A549 (cell line): Measurements from ENCODE around the gene TMEM61. TPM values are rescaled to one million over a fixed set of nuclear protein-coding genes. Genes with fewer than 3 reads are reported as not detected.

Experiments
- ATAC-seq, 2 experiments: fragments of 200-7000 bp in 1 of 2; fragments of >200 bp in 1 of 2; cut with Nextera tagmentation in 1 of 2; cut with Tn5 transposase in 1 of 2; 3 replicates each; pipeline versions ENCODE4 v1.8.0 to v1.9.1; 2018 to 2020; ENCODE audit warnings: mild to moderate bottlenecking in 1 of 2, moderate library complexity in 1 of 2
- CTCF ChIA-PET: fragments of 300-600 bp; sonication (Branson Sonifier 250); formaldehyde crosslinking; extraction: SDS; loops from one replicate; lab custom pipeline; 2021; ENCODE audit warnings: antibody characterized with exemption, inconsistent platforms; lab: Yijun Ruan, JAX
- POLR2A ChIA-PET: fragments of 350-600 bp; formaldehyde crosslinking; extraction: SDS; loops from one replicate; lab custom pipeline; 2021; ENCODE audit warnings: antibody characterized with exemption, inconsistent platforms; lab: Yijun Ruan, JAX
- DNase-seq, 2 experiments: peaks; one replicate each; pipeline versions ENCODE4 v3.0.0 to v3.0.0-alpha.2; 2011 to 2016; ENCODE audit warnings: low read depth in 1 of 2, low spot score in 1 of 2
- FAIRE-seq: peaks from 2 replicates; lab custom pipeline; 2011; peaks lifted over from hg19 to GRCh38; lab: Jason Lieb, UNC
- H3K27ac ChIP-seq, 2 experiments: fragments of >200 bp; sonication (Bioruptor Twin); formaldehyde crosslinking; 3 replicates each; pipeline ENCODE4 v1.5.1; 2016 to 2017
- H3K4me1 ChIP-seq: fragments of >200 bp; sonication (Bioruptor Twin); formaldehyde crosslinking; 3 replicates; pipeline ENCODE4 v1.6.1; 2016
- H3K4me2 ChIP-seq: fragments of >200 bp; sonication (Bioruptor Twin); formaldehyde crosslinking; 3 replicates; pipeline ENCODE4 v1.6.1; 2016
- H3K4me3 ChIP-seq: fragments of >200 bp; sonication (Bioruptor Twin); formaldehyde crosslinking; 3 replicates; pipeline ENCODE4 v1.5.1; 2016
- H3K9me3 ChIP-seq: fragments of >200 bp; sonication (Bioruptor Twin); formaldehyde crosslinking; 3 replicates; pipeline ENCODE4 v1.6.1; 2016
- BHLHE40 ChIP-seq: IDR thresholded peaks from 2 replicates; pipeline ENCODE4 v1.6.1; 2012; ENCODE audit warnings: low read depth, low read length, inconsistent platforms
- CEBPB ChIP-seq, 2 experiments: fragments of >200 bp in 1 of 2; sonication (Bioruptor Twin) in 1 of 2; formaldehyde crosslinking in 1 of 2; IDR thresholded peaks; 2 replicates each; pipeline ENCODE4 v1.6.1; 2012 to 2016
- CHD4 ChIP-seq: fragments of 200-600 bp; sonication (generic); IDR thresholded peaks from 2 replicates; pipeline ENCODE4 v1.6.1; 2016; ENCODE audit warnings: antibody characterized with exemption, mild to moderate bottlenecking, borderline replicate concordance
- EP300 ChIP-seq, 2 experiments: fragments of >200 bp; sonication (Bioruptor Twin); formaldehyde crosslinking; IDR thresholded peaks; 2 replicates in 1 of 2; 3 replicates in 1 of 2; pipeline ENCODE4 v1.6.1; 2016 to 2017
- ESRRA ChIP-seq: fragments of 150-350 bp; IDR thresholded peaks from 2 replicates; pipeline ENCODE4 v1.6.1; 2014; ENCODE audit warnings: mild to moderate bottlenecking, low read length, borderline replicate concordance
- FOXS1 ChIP-seq: fragments of 250-450 bp; sonication (Bioruptor Pico); IDR thresholded peaks from 2 replicates; pipeline ENCODE4 v1.5.0; 2020; ENCODE audit warnings: mild to moderate bottlenecking, moderate library complexity
- GATA3 ChIP-seq: IDR thresholded peaks from 2 replicates; pipeline ENCODE4 v1.6.1; 2012; ENCODE audit warnings: borderline replicate concordance
- HEYL ChIP-seq: fragments of 250-450 bp; sonication (Bioruptor Pico); IDR thresholded peaks from 2 replicates; pipeline ENCODE4 v1.8.0; 2021; ENCODE audit warnings: mild to moderate bottlenecking, moderate library complexity
- HOXA7 ChIP-seq: fragments of 250-450 bp; sonication (Bioruptor Pico); IDR thresholded peaks from 2 replicates; pipeline ENCODE4 v1.5.0; 2020; ENCODE audit warnings: mild to moderate bottlenecking, moderate library complexity
- JUN ChIP-seq, 2 experiments: fragments of >200 bp; sonication (Bioruptor Twin); formaldehyde crosslinking; IDR thresholded peaks; 2 replicates in 1 of 2; 3 replicates in 1 of 2; pipeline ENCODE4 v1.6.1; 2016 to 2017
- KDM5A ChIP-seq: fragments of 200-600 bp; sonication (generic); IDR thresholded peaks from 2 replicates; pipeline ENCODE4 v1.6.1; 2016; ENCODE audit warnings: antibody characterized with exemption, mild to moderate bottlenecking
- MAZ ChIP-seq: fragments of 150-350 bp; IDR thresholded peaks from 2 replicates; pipeline ENCODE4 v1.6.1; 2014; ENCODE audit warnings: antibody characterized with exemption, low read depth, low read length, borderline replicate concordance
- NFE2L2 ChIP-seq: fragments of 150-350 bp; conservative IDR thresholded peaks from 2 replicates; pipeline ENCODE4 v1.6.1; 2014; ENCODE audit warnings: low read length
- NR3C1 ChIP-seq: fragments of >200 bp; sonication (Bioruptor Twin); formaldehyde crosslinking; IDR thresholded peaks from 3 replicates; pipeline ENCODE4 v1.6.1; 2017
- PHF8 ChIP-seq: fragments of 200-600 bp; sonication (generic); IDR thresholded peaks from 2 replicates; pipeline ENCODE4 v1.6.1; 2016; ENCODE audit warnings: low read depth, mild to moderate bottlenecking, antibody characterized with exemption, moderate library complexity, borderline replicate concordance
- POLR2A ChIP-seq: IDR thresholded peaks from 2 replicates; pipeline ENCODE4 v1.6.1; 2012; ENCODE audit warnings: mild to moderate bottlenecking, low read length
- POLR2AphosphoS2 ChIP-seq: conservative IDR thresholded peaks from 2 replicates; pipeline ENCODE4 v1.6.1; 2012; ENCODE audit warnings: low read length, improper control_type of control experiment, inconsistent platforms
- RCOR1 ChIP-seq: fragments of 150-350 bp; IDR thresholded peaks from 2 replicates; pipeline ENCODE4 v1.6.1; 2014; ENCODE audit warnings: antibody characterized with exemption, low read length, low read depth
- RFX5 ChIP-seq: fragments of 450-650 bp; IDR thresholded peaks from 2 replicates; pipeline ENCODE4 v1.7.1; 2014; ENCODE audit warnings: antibody characterized with exemption, mild to moderate bottlenecking, moderate library complexity
- SMC3 ChIP-seq: fragments of >200 bp; sonication (Bioruptor Twin); formaldehyde crosslinking; IDR thresholded peaks from 3 replicates; pipeline ENCODE4 v1.6.1; 2018; ENCODE audit warnings: inconsistent platforms
- SREBF2 ChIP-seq: fragments of 450-650 bp; IDR thresholded peaks from 2 replicates; pipeline ENCODE4 v1.6.1; 2014; ENCODE audit warnings: mild to moderate bottlenecking, moderate library complexity
- TFCP2L1 ChIP-seq: fragments of 250-450 bp; sonication (Bioruptor Pico); IDR thresholded peaks from 2 replicates; pipeline ENCODE4 v1.5.0; 2021; ENCODE audit warnings: mild to moderate bottlenecking
- TP53 ChIP-seq: fragments of 250-450 bp; sonication (Bioruptor Pico); IDR thresholded peaks from 2 replicates; pipeline ENCODE4 v1.5.0; 2021; ENCODE audit warnings: mild to moderate bottlenecking, moderate library complexity
- ZFP36 ChIP-seq: fragments of 450-650 bp; IDR thresholded peaks from 2 replicates; pipeline ENCODE4 v1.6.1; 2014; ENCODE audit warnings: borderline replicate concordance; ENCODE audit not compliant: partially characterized antibody
- WGBS: methylation state at CpG from one replicate; pipeline ENCODE4 v1.1.6; 2017; ENCODE audit errors: missing lambda C conversion rate; 5-methylcytosine and 5-hydroxymethylcytosine counted together
- polyA plus RNA-seq, 4 experiments: library from polyadenylated mRNA; depleted of rRNA in 3 of 4; stranded (reverse); fragments of >200 nt; fragmentation: RNase III in 1 of 4; extraction: RNeasy Plus Mini Kit Qiagen cat#74134 plus additional on column Dnase treatment in 1 of 4; gene quantifications; 2 replicates in 3 of 4; 3 replicates in 1 of 4; pipeline ENCODE4 v1.2.3, GENCODE V29; 2011 to 2017
- TF ChIP-seq, protein P1 (sequence below): IDR thresholded peaks from 2 replicates; pipeline ENCODE4 v1.6.1; 2012
- TF ChIP-seq, protein P2 (sequence below): fragments of 450-650 bp; IDR thresholded peaks from 2 replicates; pipeline ENCODE4 v1.6.1; 2014; ENCODE audit warnings: antibody characterized with exemption
- TF ChIP-seq, protein P3 (sequence below): fragments of 250-450 bp; sonication (Bioruptor Pico); IDR thresholded peaks from 2 replicates; pipeline ENCODE4 v1.5.0; 2020; ENCODE audit warnings: low read depth, mild to moderate bottlenecking, moderate library complexity
- TF ChIP-seq, protein P4 (sequence below): IDR thresholded peaks from 2 replicates; pipeline ENCODE4 v1.6.1; 2012; ENCODE audit warnings: low read depth, borderline replicate concordance
- TF ChIP-seq, protein P5 (sequence below): fragments of 200-600 bp; sonication (generic); IDR thresholded peaks from 2 replicates; pipeline ENCODE4 v1.6.1; 2016; ENCODE audit warnings: antibody characterized with exemption, mild to moderate bottlenecking, moderate library complexity
- TF ChIP-seq, protein P6 (sequence below): fragments of 250-450 bp; sonication (Bioruptor Pico); IDR thresholded peaks from 2 replicates; pipeline ENCODE4 v1.5.0; 2021; ENCODE audit warnings: mild to moderate bottlenecking, moderate library complexity, borderline replicate concordance

The TMEM61 gene
- polyA plus RNA-seq, 2 of the 4 experiments (the other 2 are of a cell fraction) = 0.06 to 0.10 TPM

DNA sequence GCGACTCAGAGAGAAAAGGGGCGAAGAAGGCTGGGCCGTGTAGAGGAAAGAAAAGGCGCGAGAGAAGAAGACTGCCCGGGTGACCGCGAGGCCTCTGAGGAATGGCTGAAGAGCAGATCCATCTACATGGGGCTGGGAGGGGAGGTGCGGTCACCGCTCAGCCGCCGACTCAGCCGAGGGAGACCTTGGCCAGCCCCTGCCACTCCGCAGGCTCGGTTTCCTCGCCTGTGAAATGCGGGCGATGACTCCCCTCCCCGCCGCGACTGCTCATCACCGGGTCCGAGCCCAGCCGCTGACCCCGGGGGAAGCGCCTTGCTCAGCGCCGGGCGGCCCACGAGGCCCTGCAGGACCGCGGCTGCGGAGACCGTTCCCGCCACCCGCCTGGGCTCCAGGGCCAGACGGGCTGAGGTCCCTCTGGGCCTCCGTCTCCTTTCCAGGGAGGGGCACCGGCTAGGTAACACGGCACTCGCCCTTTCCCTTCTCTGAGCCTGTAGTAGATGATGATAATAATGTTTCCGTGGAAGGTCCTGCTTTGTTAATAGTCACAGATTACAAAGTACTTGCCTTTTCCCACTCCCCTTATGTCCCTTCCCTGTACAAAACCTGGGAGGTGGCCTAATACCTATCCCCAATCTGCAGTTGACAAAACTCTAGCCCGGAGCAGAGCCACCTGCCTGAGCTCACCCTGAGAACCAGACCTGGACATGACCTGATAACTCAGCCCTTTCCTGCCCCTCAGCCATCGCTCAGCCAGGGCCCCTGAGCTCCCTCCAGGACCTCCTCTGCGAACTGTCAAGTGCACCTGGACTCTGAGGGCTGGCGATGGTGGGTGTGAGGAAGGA is 16.7 kb downstream of the TMEM61 start:
- Histone ChIP-seq H3K9me3 (no peaks in the 10 kb centered on the region), H3K4me3 (no peak overlapping the region), H3K4me2 (peak overlapping the region; percentile 57), H3K27ac (no peak overlapping the region), H3K4me1 (0 out of 3 replicates have a peak, but pooled peaks cover 4% of the 10 kb centered on the region)
- ChIA-PET CTCF (interaction anchor here (0.6 to 20.8 kb wide), 23 partner anchors 9 to 323 kb away, joined by 3 to 451 read pairs (median 7); no protein-coding TSS in a partner anchor), POLR2A (interaction anchor here (1.0 to 1.4 kb wide), 2 partner anchors 46 to 52 kb away, joined by 3 to 7 read pairs; no protein-coding TSS in a partner anchor)
- TF ChIP-seq NFE2L2 (no peak), KDM5A (no peak), BHLHE40 (no peak), RCOR1 (no peak), EP300 (IDR thresholded peaks at IDR 0.05) (no peak), SMC3 (no peak), TFCP2L1 (CRISPR knock-in tag) (no peak), PHF8 (no peak), TP53 (CRISPR knock-in tag) (no peak), POLR2A (no peak)
- TF ChIP-seq, protein P1, sequence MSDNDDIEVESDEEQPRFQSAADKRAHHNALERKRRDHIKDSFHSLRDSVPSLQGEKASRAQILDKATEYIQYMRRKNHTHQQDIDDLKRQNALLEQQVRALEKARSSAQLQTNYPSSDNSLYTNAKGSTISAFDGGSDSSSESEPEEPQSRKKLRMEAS = no peak
- TF ChIP-seq, protein P2, sequence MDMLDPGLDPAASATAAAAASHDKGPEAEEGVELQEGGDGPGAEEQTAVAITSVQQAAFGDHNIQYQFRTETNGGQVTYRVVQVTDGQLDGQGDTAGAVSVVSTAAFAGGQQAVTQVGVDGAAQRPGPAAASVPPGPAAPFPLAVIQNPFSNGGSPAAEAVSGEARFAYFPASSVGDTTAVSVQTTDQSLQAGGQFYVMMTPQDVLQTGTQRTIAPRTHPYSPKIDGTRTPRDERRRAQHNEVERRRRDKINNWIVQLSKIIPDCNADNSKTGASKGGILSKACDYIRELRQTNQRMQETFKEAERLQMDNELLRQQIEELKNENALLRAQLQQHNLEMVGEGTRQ = no peak
- TF ChIP-seq, protein P3, sequence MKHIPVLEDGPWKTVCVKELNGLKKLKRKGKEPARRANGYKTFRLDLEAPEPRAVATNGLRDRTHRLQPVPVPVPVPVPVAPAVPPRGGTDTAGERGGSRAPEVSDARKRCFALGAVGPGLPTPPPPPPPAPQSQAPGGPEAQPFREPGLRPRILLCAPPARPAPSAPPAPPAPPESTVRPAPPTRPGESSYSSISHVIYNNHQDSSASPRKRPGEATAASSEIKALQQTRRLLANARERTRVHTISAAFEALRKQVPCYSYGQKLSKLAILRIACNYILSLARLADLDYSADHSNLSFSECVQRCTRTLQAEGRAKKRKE (CRISPR knock-in tag) = no peak
- TF ChIP-seq, protein P4, sequence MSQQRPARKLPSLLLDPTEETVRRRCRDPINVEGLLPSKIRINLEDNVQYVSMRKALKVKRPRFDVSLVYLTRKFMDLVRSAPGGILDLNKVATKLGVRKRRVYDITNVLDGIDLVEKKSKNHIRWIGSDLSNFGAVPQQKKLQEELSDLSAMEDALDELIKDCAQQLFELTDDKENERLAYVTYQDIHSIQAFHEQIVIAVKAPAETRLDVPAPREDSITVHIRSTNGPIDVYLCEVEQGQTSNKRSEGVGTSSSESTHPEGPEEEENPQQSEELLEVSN = no peak
- FAIRE-seq = no peak
- 43% methylated on average over 22 of the region's 46 CpGs for WGBS
- no peak for DNase-seq
- ATAC-seq = peak in 1 of 2 experiments; percentile 30; a peak in 1 of 6 replicates

DNA sequence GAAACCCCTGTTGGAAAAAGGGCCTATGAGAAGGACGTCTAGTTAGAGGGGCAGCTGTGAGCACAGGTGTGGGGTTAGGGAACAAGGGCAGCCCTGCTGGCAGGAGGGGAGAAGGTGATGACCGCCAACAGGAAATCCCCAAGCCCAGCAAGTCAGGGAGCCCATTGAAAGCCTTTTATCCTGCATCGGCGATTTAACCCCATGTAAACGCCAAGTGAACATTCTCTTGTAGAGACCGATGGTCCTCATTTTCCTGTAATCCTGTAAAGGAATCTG is 17.2 kb downstream of the TMEM61 start:
- FAIRE-seq = no peak
- CTCF ChIA-PET = interaction anchor here (1.1 to 20.8 kb wide), 9 partner anchors 8 to 312 kb away, joined by 3 to 451 read pairs (median 15); no protein-coding TSS in a partner anchor

More for the DNA sequence above, 17.2 kb downstream of the TMEM61 start:
- no peak overlapping the region for H3K4me2 ChIP-seq
- H3K4me1 ChIP-seq = 0 out of 3 replicates have a peak, but pooled peaks cover 4% of the 10 kb centered on the region
- no peak overlapping the region for H3K4me3 ChIP-seq
- TF ChIP-seq HEYL (CRISPR knock-in tag) = no peak
- no peak for TF ChIP-seq FOXS1
- TF ChIP-seq KDM5A = no peak
- TF ChIP-seq JUN (IDR thresholded peaks at IDR 0.05) = no peak
- TF ChIP-seq, protein P5, sequence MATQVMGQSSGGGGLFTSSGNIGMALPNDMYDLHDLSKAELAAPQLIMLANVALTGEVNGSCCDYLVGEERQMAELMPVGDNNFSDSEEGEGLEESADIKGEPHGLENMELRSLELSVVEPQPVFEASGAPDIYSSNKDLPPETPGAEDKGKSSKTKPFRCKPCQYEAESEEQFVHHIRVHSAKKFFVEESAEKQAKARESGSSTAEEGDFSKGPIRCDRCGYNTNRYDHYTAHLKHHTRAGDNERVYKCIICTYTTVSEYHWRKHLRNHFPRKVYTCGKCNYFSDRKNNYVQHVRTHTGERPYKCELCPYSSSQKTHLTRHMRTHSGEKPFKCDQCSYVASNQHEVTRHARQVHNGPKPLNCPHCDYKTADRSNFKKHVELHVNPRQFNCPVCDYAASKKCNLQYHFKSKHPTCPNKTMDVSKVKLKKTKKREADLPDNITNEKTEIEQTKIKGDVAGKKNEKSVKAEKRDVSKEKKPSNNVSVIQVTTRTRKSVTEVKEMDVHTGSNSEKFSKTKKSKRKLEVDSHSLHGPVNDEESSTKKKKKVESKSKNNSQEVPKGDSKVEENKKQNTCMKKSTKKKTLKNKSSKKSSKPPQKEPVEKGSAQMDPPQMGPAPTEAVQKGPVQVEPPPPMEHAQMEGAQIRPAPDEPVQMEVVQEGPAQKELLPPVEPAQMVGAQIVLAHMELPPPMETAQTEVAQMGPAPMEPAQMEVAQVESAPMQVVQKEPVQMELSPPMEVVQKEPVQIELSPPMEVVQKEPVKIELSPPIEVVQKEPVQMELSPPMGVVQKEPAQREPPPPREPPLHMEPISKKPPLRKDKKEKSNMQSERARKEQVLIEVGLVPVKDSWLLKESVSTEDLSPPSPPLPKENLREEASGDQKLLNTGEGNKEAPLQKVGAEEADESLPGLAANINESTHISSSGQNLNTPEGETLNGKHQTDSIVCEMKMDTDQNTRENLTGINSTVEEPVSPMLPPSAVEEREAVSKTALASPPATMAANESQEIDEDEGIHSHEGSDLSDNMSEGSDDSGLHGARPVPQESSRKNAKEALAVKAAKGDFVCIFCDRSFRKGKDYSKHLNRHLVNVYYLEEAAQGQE = no peak
- TF ChIP-seq SREBF2 = no peak
- no peak for TF ChIP-seq HOXA7 (CRISPR knock-in tag)
- TF ChIP-seq RCOR1 = no peak
- TF ChIP-seq TP53 (CRISPR knock-in tag) = no peak
- no peak for TF ChIP-seq POLR2AphosphoS2
- TF ChIP-seq NR3C1 = no peak
- no peak for TF ChIP-seq CEBPB (IDR thresholded peaks at IDR 0.05)
- TF ChIP-seq NFE2L2 = no peak
- no peak for TF ChIP-seq RFX5
- TF ChIP-seq CHD4 = no peak
- TF ChIP-seq GATA3 = no peak
- TF ChIP-seq ZFP36 = no peak
- no peak for TF ChIP-seq ESRRA
- TF ChIP-seq, protein P6, sequence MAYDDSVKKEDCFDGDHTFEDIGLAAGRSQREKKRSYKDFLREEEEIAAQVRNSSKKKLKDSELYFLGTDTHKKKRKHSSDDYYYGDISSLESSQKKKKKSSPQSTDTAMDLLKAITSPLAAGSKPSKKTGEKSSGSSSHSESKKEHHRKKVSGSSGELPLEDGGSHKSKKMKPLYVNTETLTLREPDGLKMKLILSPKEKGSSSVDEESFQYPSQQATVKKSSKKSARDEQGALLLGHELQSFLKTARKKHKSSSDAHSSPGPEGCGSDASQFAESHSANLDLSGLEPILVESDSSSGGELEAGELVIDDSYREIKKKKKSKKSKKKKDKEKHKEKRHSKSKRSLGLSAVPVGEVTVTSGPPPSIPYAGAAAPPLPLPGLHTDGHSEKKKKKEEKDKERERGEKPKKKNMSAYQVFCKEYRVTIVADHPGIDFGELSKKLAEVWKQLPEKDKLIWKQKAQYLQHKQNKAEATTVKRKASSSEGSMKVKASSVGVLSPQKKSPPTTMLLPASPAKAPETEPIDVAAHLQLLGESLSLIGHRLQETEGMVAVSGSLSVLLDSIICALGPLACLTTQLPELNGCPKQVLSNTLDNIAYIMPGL = no peak
- no peak for TF ChIP-seq MAZ
- no peaks in the 10 kb centered on the region for H3K9me3 ChIP-seq
- ATAC-seq (no peak), DNase-seq (no peak)
- 79% methylated on average over 6 of the region's 6 CpGs for WGBS
- POLR2A ChIA-PET = no interaction called here
- H3K27ac ChIP-seq = no peak overlapping the region
